Caco-2 (cell line): ENCODE results near the gene ANKRD45. TPM values are rescaled to one million over a fixed set of nuclear protein-coding genes. Genes with fewer than 3 reads are reported as not detected.

ENCODE experiments used
- BruUV-seq: library from RNA; stranded (reverse); fragments of 400-500 nt; replicated peaks from 2 replicates; lab custom pipeline; 2021; lab: Mats Ljungman, UMichigan
- CTCF ChIA-PET: fragments of 300-600 bp; sonication (Branson Sonifier 250); formaldehyde crosslinking; loops from one replicate; lab custom pipeline; 2022; ENCODE audit warnings: antibody characterized with exemption; lab: Charles Lee
- POLR2A ChIA-PET: fragments of 300-600 bp; sonication (Branson Sonifier 250); formaldehyde crosslinking; loops from one replicate; lab custom pipeline; 2022; ENCODE audit warnings: antibody characterized with exemption; lab: Charles Lee
- DNase-seq, 2 experiments: peaks; one replicate each; pipeline versions ENCODE4 v3.0.0 to v3.0.0-alpha.2; 2020 to 2022
- H3K27me3 ChIP-seq: replicated peaks from 2 replicates; pipeline ENCODE4 v1.6.0; 2011; ENCODE audit warnings: low read length; ENCODE audit not compliant: control insufficient read depth, insufficient read depth
- H3K36me3 ChIP-seq: 2 replicates; pipeline ENCODE4 v1.5.1; 2011; ENCODE audit warnings: low read length; ENCODE audit not compliant: control insufficient read depth, insufficient read depth
- H3K4me1 ChIP-seq: fragments of 250-450 bp; sonication (Bioruptor Pico); 2 replicates; pipeline ENCODE4 v1.5.1; 2020; ENCODE audit warnings: mild to moderate bottlenecking
- H3K4me3 ChIP-seq: 2 replicates; pipeline ENCODE4 v1.5.1; 2011; ENCODE audit warnings: low read depth, mild to moderate bottlenecking, control low read depth, low read length
- H3K9me3 ChIP-seq: fragments of 250-450 bp; sonication (Bioruptor Pico); 2 replicates; pipeline ENCODE4 v1.5.1; 2020; ENCODE audit warnings: mild to moderate bottlenecking, moderate library complexity
- H3K27ac Mint-ChIP-seq: one replicate; pipeline ENCODE4 v1.8.0; 2022; ENCODE audit warnings: mixed read lengths; ENCODE audit not compliant: unreplicated experiment
- H3K27me3 Mint-ChIP-seq: one replicate; pipeline ENCODE4 v1.8.0; 2022; ENCODE audit warnings: mixed read lengths; ENCODE audit not compliant: insufficient read depth, unreplicated experiment
- H3K36me3 Mint-ChIP-seq: one replicate; pipeline ENCODE4 v1.8.0; 2022; ENCODE audit warnings: mild to moderate bottlenecking, mixed read lengths; ENCODE audit not compliant: insufficient read depth, unreplicated experiment
- H3K4me1 Mint-ChIP-seq: one replicate; pipeline ENCODE4 v1.8.0; 2022; ENCODE audit warnings: low read depth, mixed read lengths; ENCODE audit not compliant: unreplicated experiment
- H3K4me3 Mint-ChIP-seq: one replicate; pipeline ENCODE4 v1.8.0; 2022; ENCODE audit warnings: mild to moderate bottlenecking, moderate library complexity, mixed read lengths; ENCODE audit not compliant: unreplicated experiment
- H3K9me3 Mint-ChIP-seq: one replicate; pipeline ENCODE4 v1.8.0; 2022; ENCODE audit warnings: mixed read lengths; ENCODE audit not compliant: unreplicated experiment
- CTCF ChIP-seq, 2 experiments: fragments of 200-600 bp in 1 of 2; IDR thresholded peaks; 1 replicate in 1 of 2; 2 replicates in 1 of 2; pipeline versions ENCODE4 v1.5.1 to v1.8.0; 2011 to 2022; ENCODE audit warnings: antibody characterized with exemption in 1 of 2, control low read depth in 1 of 2, inconsistent platforms in 1 of 2, low read depth in 1 of 2, low read length in 1 of 2, mild to moderate bottlenecking in 1 of 2, moderate library complexity in 1 of 2; ENCODE audit not compliant: insufficient read depth in 1 of 2, severe bottlenecking in 1 of 2, unreplicated experiment in 1 of 2
- intact Hi-C: fragments of 100-400 bp; cut with micrococcal nuclease; formaldehyde crosslinking; loops from one replicate; pipeline ENCODE4 v1.10.0; 2022; ENCODE audit not compliant: unreplicated experiment
- total RNA-seq: library from RNA; stranded (reverse); gene quantifications from 2 replicates; pipeline ENCODE4 v1.2.3, GENCODE V29; 2022

Gene ANKRD45
- total RNA-seq, 1 experiment from 2014 or later = not detected

GRCh38 chr1:173661271-173661670, 8.4 kb downstream of the ANKRD45 start:
- H3K9me3 ChIP-seq = no peaks in the 10 kb centered on the region
- no TSS peak for BruUV-seq
- ChIA-PET CTCF (no interaction called here), POLR2A (no interaction called here)
- no peaks in the 10 kb centered on the region for H3K36me3 ChIP-seq
- Mint-ChIP-seq H3K9me3 (no peaks in the 10 kb centered on the region), H3K27me3 (peaks cover 4% of the 10 kb centered on the region), H3K36me3 (no peaks in the 10 kb centered on the region), H3K4me1 (no peaks in the 10 kb centered on the region), H3K27ac (no peak overlapping the region), H3K4me3 (no peak overlapping the region)
- H3K4me1 ChIP-seq = no peaks in the 10 kb centered on the region
- no peaks in the 10 kb centered on the region for H3K27me3 ChIP-seq
- intact Hi-C loops = no loop called here
- H3K4me3 ChIP-seq = no peak overlapping the region
- TF ChIP-seq CTCF (IDR thresholded peaks at IDR 0.05; ENCODE audit: insufficient read depth in 1 of 2, low read depth in 1 of 2, low read length in 1 of 2, severe bottlenecking in 1 of 2, unreplicated experiment in 1 of 2) = no peak
- DNase-seq = no peak

- Mint-ChIP-seq H3K27ac (no peak overlapping the region), H3K4me1 (no peaks in the 10 kb centered on the region), H3K9me3 (no peaks in the 10 kb centered on the region), H3K27me3 (peaks cover 4% of the 10 kb centered on the region), H3K36me3 (no peaks in the 10 kb centered on the region), H3K4me3 (no peak overlapping the region)
- no peaks in the 10 kb centered on the region for H3K27me3 ChIP-seq
- TF ChIP-seq CTCF (IDR thresholded peaks at IDR 0.05; ENCODE audit: insufficient read depth in 1 of 2, low read depth in 1 of 2, low read length in 1 of 2, severe bottlenecking in 1 of 2, unreplicated experiment in 1 of 2) = no peak
- BruUV-seq = no TSS peak
- H3K4me3 ChIP-seq = no peak overlapping the region
- no peaks in the 10 kb centered on the region for H3K9me3 ChIP-seq
- no peaks in the 10 kb centered on the region for H3K36me3 ChIP-seq
- intact Hi-C loops = no loop called here
- DNase-seq = no peak
- ChIA-PET POLR2A (no interaction called here), CTCF (no interaction called here)
- H3K4me1 ChIP-seq = no peaks in the 10 kb centered on the region
Measured at GRCh38 chr1:173660306-173660705, 9.3 kb downstream of the ANKRD45 start.

DNA sequence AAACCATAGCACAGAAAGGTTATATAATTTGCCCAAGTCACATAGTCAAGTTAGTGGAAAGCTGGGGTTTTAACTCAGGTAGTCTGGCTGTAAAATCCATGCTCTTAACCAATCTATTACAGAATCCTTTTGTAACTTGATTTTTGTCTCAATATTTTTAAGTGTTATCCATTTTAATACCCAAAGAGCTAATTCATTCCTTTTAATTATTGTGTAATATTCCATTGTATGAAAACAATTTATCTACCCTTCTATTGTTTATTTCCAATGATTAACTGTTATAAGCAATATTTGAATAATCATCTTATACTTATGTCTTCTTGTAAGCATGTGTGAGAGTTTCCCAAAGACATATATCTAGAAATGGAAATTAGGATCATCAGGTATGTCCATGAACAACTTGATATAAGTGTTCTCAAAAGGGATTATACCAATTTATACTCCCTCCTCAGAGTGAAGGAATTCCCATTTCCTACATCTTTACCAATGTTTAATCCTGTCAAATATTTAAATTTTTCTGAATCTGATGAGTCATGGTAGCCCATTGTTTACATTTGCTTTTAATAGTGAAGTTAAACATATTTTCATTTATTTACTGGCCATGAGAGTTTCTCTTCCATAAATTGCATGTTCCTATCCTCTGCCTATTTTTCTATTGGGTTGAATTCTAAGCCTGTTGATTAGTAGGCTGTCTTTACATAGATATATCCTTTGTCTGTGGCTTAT, 20.6 kb downstream of the ANKRD45 start:
- no peaks in the 10 kb centered on the region for H3K4me1 Mint-ChIP-seq

More for the DNA sequence above, 20.6 kb downstream of the ANKRD45 start:
- Mint-ChIP-seq H3K27ac (no peak overlapping the region), H3K27me3 (peaks cover 7% of the 10 kb centered on the region), H3K4me3 (no peak overlapping the region), H3K36me3 (no peaks in the 10 kb centered on the region), H3K9me3 (no peaks in the 10 kb centered on the region)
- no peaks in the 10 kb centered on the region for H3K36me3 ChIP-seq
- no peak overlapping the region for H3K4me3 ChIP-seq
- intact Hi-C loops = no loop called here
- TF ChIP-seq CTCF (IDR thresholded peaks at IDR 0.05; ENCODE audit: insufficient read depth in 1 of 2, low read depth in 1 of 2, low read length in 1 of 2, severe bottlenecking in 1 of 2, unreplicated experiment in 1 of 2) = no peak
- no peak for DNase-seq
- BruUV-seq = no TSS peak
- H3K4me1 ChIP-seq = no peaks in the 10 kb centered on the region
- H3K9me3 ChIP-seq = no peaks in the 10 kb centered on the region
- ChIA-PET CTCF (no interaction called here), POLR2A (no interaction called here)
- H3K27me3 ChIP-seq = no peaks in the 10 kb centered on the region
